SK-N-SH treated with all-trans-retinoic acid at 6 μM for 48 hours (cell line): ENCODE measurements around the gene TXK.
"Not testable (repeated sequence)": the region's sequence is repeated elsewhere in the genome, so short reads cannot be mapped to it uniquely, and the experiment has no call there.

ENCODE experiments used
- ATAC-seq: fragments of 200-7000 bp; cut with Tn5 transposase; 3 replicates; pipeline ENCODE4 v1.9.1; 2020; ENCODE audit warnings: mild to moderate bottlenecking, moderate library complexity
- ARNTL ChIP-seq: fragments of 450-650 bp; formaldehyde crosslinking; IDR thresholded peaks from 2 replicates; pipeline ENCODE4 v1.5.0; 2020; ENCODE audit warnings: low read depth, mild to moderate bottlenecking, moderate library complexity, borderline replicate concordance
- BACH2 ChIP-seq: fragments of 250-450 bp; sonication (Bioruptor Pico); IDR thresholded peaks from 2 replicates; pipeline ENCODE4 v1.9.0; 2021; ENCODE audit warnings: mild to moderate bottlenecking, borderline replicate concordance
- CREB5 ChIP-seq: fragments of 250-450 bp; sonication (Bioruptor Pico); IDR thresholded peaks from 2 replicates; pipeline ENCODE4 v1.5.1; 2020; ENCODE audit warnings: low read depth, mild to moderate bottlenecking, moderate library complexity
- CSDC2 ChIP-seq: fragments of 250-450 bp; sonication (Bioruptor Pico); IDR thresholded peaks from 2 replicates; pipeline ENCODE4 v1.5.0; 2020; ENCODE audit warnings: mild to moderate bottlenecking, moderate library complexity
- CSRNP3 ChIP-seq: fragments of 250-450 bp; sonication (Bioruptor Pico); IDR thresholded peaks from 2 replicates; pipeline ENCODE4 v1.5.1; 2021; ENCODE audit warnings: mild to moderate bottlenecking, moderate library complexity
- ESRRG ChIP-seq: fragments of 250-450 bp; sonication (Bioruptor Pico); IDR thresholded peaks from 2 replicates; pipeline ENCODE4 v1.6.1; 2021; ENCODE audit warnings: mild to moderate bottlenecking
- GLIS3 ChIP-seq: fragments of 250-450 bp; sonication (Bioruptor Pico); IDR thresholded peaks from 2 replicates; pipeline ENCODE4 v1.5.0; 2020; ENCODE audit warnings: mild to moderate bottlenecking, moderate library complexity
- ISL1 ChIP-seq: fragments of 250-450 bp; sonication (Bioruptor Pico); IDR thresholded peaks from 2 replicates; pipeline ENCODE4 v2.1.2; 2022; ENCODE audit warnings: mild to moderate bottlenecking, moderate library complexity
- PATZ1 ChIP-seq: fragments of 250-450 bp; sonication (Bioruptor Pico); IDR thresholded peaks from 2 replicates; pipeline ENCODE4 v1.8.0; 2020; ENCODE audit warnings: mild to moderate bottlenecking, moderate library complexity, borderline replicate concordance
- PPARA ChIP-seq: fragments of 250-450 bp; sonication (Bioruptor Pico); IDR thresholded peaks from 2 replicates; pipeline ENCODE4 v1.5.0; 2020; ENCODE audit warnings: mild to moderate bottlenecking, borderline replicate concordance
- RARB ChIP-seq: fragments of 250-450 bp; sonication (Bioruptor Pico); IDR thresholded peaks from 2 replicates; pipeline ENCODE4 v1.8.0; 2021; ENCODE audit warnings: mild to moderate bottlenecking, moderate library complexity
- TCF4 ChIP-seq: fragments of 250-450 bp; sonication (Bioruptor Pico); IDR thresholded peaks from 2 replicates; pipeline ENCODE4 v1.8.0; 2021; ENCODE audit warnings: mild to moderate bottlenecking, moderate library complexity, borderline replicate concordance
- TOX ChIP-seq: fragments of 250-450 bp; sonication (Bioruptor Pico); IDR thresholded peaks from 2 replicates; pipeline ENCODE4 v1.8.0; 2021; ENCODE audit warnings: mild to moderate bottlenecking, moderate library complexity, borderline replicate concordance
- TSHZ2 ChIP-seq: fragments of 250-450 bp; sonication (Bioruptor Pico); IDR thresholded peaks from 2 replicates; pipeline ENCODE4 v1.5.0; 2020; ENCODE audit warnings: mild to moderate bottlenecking, moderate library complexity
- ZC3H10 ChIP-seq: fragments of 250-450 bp; sonication (Bioruptor Pico); IDR thresholded peaks from 2 replicates; pipeline ENCODE4 v1.5.1; 2021; ENCODE audit warnings: mild to moderate bottlenecking, moderate library complexity
- ZFP3 ChIP-seq: fragments of 250-450 bp; sonication (Bioruptor Pico); IDR thresholded peaks from 2 replicates; pipeline ENCODE4 v1.5.0; 2020; ENCODE audit warnings: mild to moderate bottlenecking, moderate library complexity
- ZFP30 ChIP-seq: fragments of 450-650 bp; formaldehyde crosslinking; IDR thresholded peaks from 2 replicates; pipeline ENCODE4 v1.5.0; 2022; ENCODE audit warnings: mild to moderate bottlenecking, moderate library complexity
- ZNF565 ChIP-seq: fragments of 450-650 bp; formaldehyde crosslinking; conservative IDR thresholded peaks from 2 replicates; pipeline ENCODE4 v1.5.0; 2020; ENCODE audit warnings: low read depth, mild to moderate bottlenecking, moderate library complexity
- ZNF70 ChIP-seq: fragments of 450-650 bp; formaldehyde crosslinking; IDR thresholded peaks from 2 replicates; pipeline ENCODE4 v1.5.0; 2020; ENCODE audit warnings: mild to moderate bottlenecking, moderate library complexity
- ZNF8 ChIP-seq: fragments of 450-650 bp; formaldehyde crosslinking; IDR thresholded peaks from 2 replicates; pipeline ENCODE4 v1.5.0; 2020; ENCODE audit warnings: mild to moderate bottlenecking, moderate library complexity

TXK gene

GRCh38 chr4:48167538-48168263 is 33.7 kb upstream of the TXK start (continued):
- TF ChIP-seq ARNTL (CRISPR knock-in tag) (no peak), CSRNP3 (no peak)
- TF ChIP-seq, all 23 proteins: peak for 0

- not testable (repeated sequence) for ATAC-seq
Observed at GRCh38 chr4:48164561-48164960, 30.5 kb upstream of the TXK start.

- ATAC-seq, result no peak
- TF ChIP-seq GLIS3 (CRISPR knock-in tag) (no peak), ZC3H10 (no peak), TCF4 (CRISPR knock-in tag) (no peak), CSDC2 (CRISPR knock-in tag) (no peak), RARB (CRISPR knock-in tag) (no peak), TSHZ2 (no peak), ZFP30 (no peak), TOX (no peak), BACH2 (CRISPR knock-in tag) (no peak), PPARA (no peak), ESRRG (CRISPR knock-in tag) (no peak), ZNF565 (CRISPR knock-in tag) (no peak), CREB5 (no peak), CSRNP3 (no peak), ZNF8 (CRISPR knock-in tag) (no peak), ZFP3 (no peak), ARNTL (CRISPR knock-in tag) (no peak)
Observed at GRCh38 chr4:48163746-48164145, 29.7 kb upstream of the TXK start.

GRCh38 chr4:48162162-48162561 is 28.1 kb upstream of the TXK start:
- ATAC-seq, result peak; percentile 36; the same call in 2 of the 3 replicates
- TF ChIP-seq ISL1 (CRISPR knock-in tag) (peak; percentile 51; the same call in 1 of the 2 replicates), ZNF8 (CRISPR knock-in tag) (no peak), PATZ1 (no peak), PPARA (no peak), ZNF70 (CRISPR knock-in tag) (no peak), ESRRG (CRISPR knock-in tag) (no peak)
